GM12878 (cell line): Measurements from ENCODE around the gene PRRX1. TPM values are rescaled to one million over a fixed set of nuclear protein-coding genes. Genes with fewer than 3 reads are reported as not detected.

ENCODE experiments used
- ATF7 ChIP-seq: fragments of 450-650 bp; IDR thresholded peaks from 2 replicates; pipeline ENCODE4 v1.6.1; 2016; ENCODE audit warnings: low read depth, mild to moderate bottlenecking
- GABPA ChIP-seq: IDR thresholded peaks from 2 replicates; pipeline ENCODE4 v1.6.1; 2014; ENCODE audit warnings: antibody characterized with exemption, low read depth, mild to moderate bottlenecking, inconsistent platforms
- JUNB ChIP-seq: IDR thresholded peaks from 2 replicates; pipeline ENCODE4 v1.6.1; 2016; ENCODE audit warnings: antibody characterized with exemption, mild to moderate bottlenecking
- MYC ChIP-seq: IDR thresholded peaks from 2 replicates; pipeline ENCODE4 v1.6.1; 2011; ENCODE audit warnings: mild to moderate bottlenecking, low read length, moderate library complexity, inconsistent platforms; ENCODE audit not compliant: insufficient read depth, insufficient replicate concordance, insufficient read length, severe bottlenecking
- NFIC ChIP-seq: IDR thresholded peaks from 2 replicates; pipeline ENCODE4 v1.6.1; 2012; ENCODE audit warnings: low read depth, mild to moderate bottlenecking, inconsistent platforms, low read length, moderate library complexity
- NFYA ChIP-seq: IDR thresholded peaks from 2 replicates; pipeline ENCODE4 v1.6.1; 2011; ENCODE audit warnings: low read depth, mild to moderate bottlenecking, low read length, improper control_type of control experiment, borderline replicate concordance
- NFYB ChIP-seq: IDR thresholded peaks from 2 replicates; pipeline ENCODE4 v1.6.1; 2011; ENCODE audit warnings: low read depth, mild to moderate bottlenecking, low read length, improper control_type of control experiment, moderate library complexity; ENCODE audit not compliant: insufficient read depth
- PKNOX1 ChIP-seq: fragments of 450-650 bp; IDR thresholded peaks from 2 replicates; pipeline ENCODE4 v1.6.1; 2016; ENCODE audit warnings: mild to moderate bottlenecking
- RAD21 ChIP-seq: IDR thresholded peaks from 2 replicates; pipeline ENCODE4 v1.6.1; 2011; ENCODE audit warnings: mild to moderate bottlenecking, low read depth, low read length, moderate library complexity; ENCODE audit not compliant: insufficient read depth
- SMARCA5 ChIP-seq: fragments of 450-650 bp; IDR thresholded peaks from 2 replicates; pipeline ENCODE4 v1.6.1; 2017; ENCODE audit warnings: mild to moderate bottlenecking
- SP1 ChIP-seq: IDR thresholded peaks from one replicate; pipeline ENCODE4 v1.6.1; 2011; ENCODE audit warnings: low read depth, low read length
- TAF1 ChIP-seq: IDR thresholded peaks from 2 replicates; pipeline ENCODE4 v1.6.1; 2011; ENCODE audit warnings: mild to moderate bottlenecking, low read depth, low read length, borderline replicate concordance
- ZNF207 ChIP-seq: fragments of 450-650 bp; IDR thresholded peaks from 2 replicates; pipeline ENCODE4 v1.6.1; 2014; ENCODE audit warnings: antibody characterized with exemption, mild to moderate bottlenecking, borderline replicate concordance
- ZNF687 ChIP-seq: fragments of 450-650 bp; IDR thresholded peaks from 2 replicates; pipeline ENCODE4 v1.6.1; 2017; ENCODE audit warnings: mild to moderate bottlenecking, moderate library complexity
- polyA plus RNA-seq, 11 experiments: library from polyadenylated mRNA; depleted of rRNA in 4 of 11; unstranded in 6 of 11; stranded (reverse) in 5 of 11; fragments of >200 nt; fragmentation: Nextera tagmentation in 4 of 11; fragmentation: Illumina TruSeq in 1 of 11; extraction: Ambion mirVana in 4 of 11; extraction: Trizol in 1 of 11; gene quantifications; 1 replicate in 1 of 11; 2 replicates in 10 of 11; pipeline versions ENCODE4 v1.2.1 to v1.2.3, GENCODE V29; 2011 to 2016; ENCODE audit warnings: inconsistent platforms in 2 of 11, missing spikeins in 2 of 11, low read depth in 1 of 11
- total RNA-seq, 4 experiments: library from RNA; depleted of rRNA in 3 of 4; stranded (reverse); fragments of >200 nt in 3 of 4; fragmentation: Illumina TruSeq in 1 of 4; extraction: Trizol in 1 of 4; gene quantifications; 2 replicates each; pipeline versions ENCODE4 v1.2.1 to v1.2.3, GENCODE V29; 2013 to 2021
- TF ChIP-seq, protein P1 (sequence below): fragments of 150-350 bp; IDR thresholded peaks from 2 replicates; pipeline ENCODE4 v1.6.1; 2016; ENCODE audit warnings: low read depth, low read length
- TF ChIP-seq, protein P2 (sequence below): IDR thresholded peaks from 2 replicates; pipeline ENCODE4 v1.6.1; 2011; ENCODE audit warnings: low read depth, low read length, improper control_type of control experiment, borderline replicate concordance
- TF ChIP-seq, protein P3 (sequence below): fragments of 450-650 bp; IDR thresholded peaks from 2 replicates; pipeline ENCODE4 v1.6.1; 2017; ENCODE audit warnings: antibody characterized with exemption, mild to moderate bottlenecking, moderate library complexity

The PRRX1 gene
- total and polyA plus RNA-seq, 10 of the 15 experiments (the other 5 are each of a cell fraction or from before 2014, with no cell fraction given): 0.42 to 64.6 (median 1.5) TPM

DNA sequence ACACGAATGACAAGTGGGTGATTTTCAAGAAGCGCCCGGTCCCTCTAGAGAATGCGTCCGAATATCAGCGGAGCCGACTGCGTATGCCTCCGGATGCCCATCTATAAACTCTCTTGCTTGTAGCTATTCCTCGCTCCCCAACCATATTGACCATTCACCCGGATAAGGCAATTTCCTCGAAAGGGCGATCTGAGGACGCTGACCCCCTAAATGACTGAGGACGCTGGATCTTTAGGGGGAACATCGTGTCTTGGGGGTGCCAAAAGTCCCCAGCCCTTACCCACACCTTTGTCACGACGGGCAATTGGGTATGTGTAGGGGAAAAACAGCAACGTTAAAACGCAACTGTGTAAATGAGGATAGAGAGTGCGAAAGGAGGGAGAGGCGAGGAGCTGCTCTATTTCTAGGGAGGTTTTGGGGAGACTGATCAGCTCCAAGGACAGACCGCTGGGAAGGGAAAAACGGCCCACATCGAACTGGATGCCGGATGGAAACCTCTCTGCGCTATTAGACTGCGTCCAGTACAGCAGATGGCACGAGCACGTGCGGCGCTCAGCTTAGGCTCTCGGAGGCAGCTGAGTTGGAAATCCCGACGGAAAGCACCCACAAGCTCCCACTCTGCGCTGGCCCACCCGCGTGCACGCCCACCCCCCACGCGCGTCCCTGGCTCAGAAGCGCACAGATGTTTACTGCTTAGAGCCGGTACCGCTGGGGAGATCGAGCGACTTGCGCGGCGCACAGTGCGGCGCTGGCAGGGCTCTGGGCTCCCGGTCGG is 2.9 kb upstream of the PRRX1 start (continued):
- TF ChIP-seq MYC (no peak), RAD21 (no peak), PKNOX1 (no peak), GABPA (no peak), SMARCA5 (no peak), JUNB (no peak), NFIC (no peak), NFYA (no peak), TAF1 (no peak), ZNF207 (no peak), ZNF687 (peak; percentile 65; the same call in 1 of the 2 replicates), ATF7 (no peak), SP1 (no peak), NFYB (no peak)
- TF ChIP-seq, protein P1, sequence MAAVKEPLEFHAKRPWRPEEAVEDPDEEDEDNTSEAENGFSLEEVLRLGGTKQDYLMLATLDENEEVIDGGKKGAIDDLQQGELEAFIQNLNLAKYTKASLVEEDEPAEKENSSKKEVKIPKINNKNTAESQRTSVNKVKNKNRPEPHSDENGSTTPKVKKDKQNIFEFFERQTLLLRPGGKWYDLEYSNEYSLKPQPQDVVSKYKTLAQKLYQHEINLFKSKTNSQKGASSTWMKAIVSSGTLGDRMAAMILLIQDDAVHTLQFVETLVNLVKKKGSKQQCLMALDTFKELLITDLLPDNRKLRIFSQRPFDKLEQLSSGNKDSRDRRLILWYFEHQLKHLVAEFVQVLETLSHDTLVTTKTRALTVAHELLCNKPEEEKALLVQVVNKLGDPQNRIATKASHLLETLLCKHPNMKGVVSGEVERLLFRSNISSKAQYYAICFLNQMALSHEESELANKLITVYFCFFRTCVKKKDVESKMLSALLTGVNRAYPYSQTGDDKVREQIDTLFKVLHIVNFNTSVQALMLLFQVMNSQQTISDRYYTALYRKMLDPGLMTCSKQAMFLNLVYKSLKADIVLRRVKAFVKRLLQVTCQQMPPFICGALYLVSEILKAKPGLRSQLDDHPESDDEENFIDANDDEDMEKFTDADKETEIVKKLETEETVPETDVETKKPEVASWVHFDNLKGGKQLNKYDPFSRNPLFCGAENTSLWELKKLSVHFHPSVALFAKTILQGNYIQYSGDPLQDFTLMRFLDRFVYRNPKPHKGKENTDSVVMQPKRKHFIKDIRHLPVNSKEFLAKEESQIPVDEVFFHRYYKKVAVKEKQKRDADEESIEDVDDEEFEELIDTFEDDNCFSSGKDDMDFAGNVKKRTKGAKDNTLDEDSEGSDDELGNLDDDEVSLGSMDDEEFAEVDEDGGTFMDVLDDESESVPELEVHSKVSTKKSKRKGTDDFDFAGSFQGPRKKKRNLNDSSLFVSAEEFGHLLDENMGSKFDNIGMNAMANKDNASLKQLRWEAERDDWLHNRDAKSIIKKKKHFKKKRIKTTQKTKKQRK: no peak
- TF ChIP-seq, protein P2, sequence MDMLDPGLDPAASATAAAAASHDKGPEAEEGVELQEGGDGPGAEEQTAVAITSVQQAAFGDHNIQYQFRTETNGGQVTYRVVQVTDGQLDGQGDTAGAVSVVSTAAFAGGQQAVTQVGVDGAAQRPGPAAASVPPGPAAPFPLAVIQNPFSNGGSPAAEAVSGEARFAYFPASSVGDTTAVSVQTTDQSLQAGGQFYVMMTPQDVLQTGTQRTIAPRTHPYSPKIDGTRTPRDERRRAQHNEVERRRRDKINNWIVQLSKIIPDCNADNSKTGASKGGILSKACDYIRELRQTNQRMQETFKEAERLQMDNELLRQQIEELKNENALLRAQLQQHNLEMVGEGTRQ: no peak
- TF ChIP-seq, protein P3, sequence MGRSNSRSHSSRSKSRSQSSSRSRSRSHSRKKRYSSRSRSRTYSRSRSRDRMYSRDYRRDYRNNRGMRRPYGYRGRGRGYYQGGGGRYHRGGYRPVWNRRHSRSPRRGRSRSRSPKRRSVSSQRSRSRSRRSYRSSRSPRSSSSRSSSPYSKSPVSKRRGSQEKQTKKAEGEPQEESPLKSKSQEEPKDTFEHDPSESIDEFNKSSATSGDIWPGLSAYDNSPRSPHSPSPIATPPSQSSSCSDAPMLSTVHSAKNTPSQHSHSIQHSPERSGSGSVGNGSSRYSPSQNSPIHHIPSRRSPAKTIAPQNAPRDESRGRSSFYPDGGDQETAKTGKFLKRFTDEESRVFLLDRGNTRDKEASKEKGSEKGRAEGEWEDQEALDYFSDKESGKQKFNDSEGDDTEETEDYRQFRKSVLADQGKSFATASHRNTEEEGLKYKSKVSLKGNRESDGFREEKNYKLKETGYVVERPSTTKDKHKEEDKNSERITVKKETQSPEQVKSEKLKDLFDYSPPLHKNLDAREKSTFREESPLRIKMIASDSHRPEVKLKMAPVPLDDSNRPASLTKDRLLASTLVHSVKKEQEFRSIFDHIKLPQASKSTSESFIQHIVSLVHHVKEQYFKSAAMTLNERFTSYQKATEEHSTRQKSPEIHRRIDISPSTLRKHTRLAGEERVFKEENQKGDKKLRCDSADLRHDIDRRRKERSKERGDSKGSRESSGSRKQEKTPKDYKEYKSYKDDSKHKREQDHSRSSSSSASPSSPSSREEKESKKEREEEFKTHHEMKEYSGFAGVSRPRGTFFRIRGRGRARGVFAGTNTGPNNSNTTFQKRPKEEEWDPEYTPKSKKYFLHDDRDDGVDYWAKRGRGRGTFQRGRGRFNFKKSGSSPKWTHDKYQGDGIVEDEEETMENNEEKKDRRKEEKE: no peak
